WTC11 (cell line): ENCODE measurements around the gene ZNF646. TPM values are rescaled to one million over a fixed set of nuclear protein-coding genes. Genes with fewer than 3 reads are reported as not detected.

Experiments used
- ATAC-seq: fragments of 200-7000 bp; cut with Tn5 transposase; 2 replicates; pipeline ENCODE4 v1.10.0; 2021; ENCODE audit warnings: mild to moderate bottlenecking, moderate library complexity
- CTCF ChIA-PET: fragments of 300-600 bp; sonication (Branson Sonifier 250); formaldehyde crosslinking; loops from one replicate; lab custom pipeline; 2021; ENCODE audit warnings: antibody characterized with exemption; lab: Charles Lee
- POLR2A ChIA-PET: fragments of 350-600 bp; sonication (Branson Sonifier 250); formaldehyde crosslinking; loops from one replicate; lab custom pipeline; 2021; ENCODE audit warnings: antibody characterized with exemption; lab: Charles Lee
- DNase-seq: peaks from one replicate; pipeline ENCODE4 v3.0.0; 2021; ENCODE audit warnings: low spot score
- H3K27ac Mint-ChIP-seq: 2 replicates; pipeline ENCODE4 v1.8.0; 2021; ENCODE audit warnings: mixed read lengths
- H3K27me3 Mint-ChIP-seq: 2 replicates; pipeline ENCODE4 v1.8.0; 2021; ENCODE audit warnings: low read depth, mild to moderate bottlenecking, moderate library complexity, mixed read lengths
- H3K36me3 Mint-ChIP-seq: 2 replicates; pipeline ENCODE4 v1.8.0; 2021; ENCODE audit warnings: mixed read lengths
- H3K4me1 Mint-ChIP-seq: 2 replicates; pipeline ENCODE4 v1.8.0; 2022; ENCODE audit warnings: mixed read lengths
- H3K4me3 Mint-ChIP-seq: 2 replicates; pipeline ENCODE4 v1.8.0; 2021; ENCODE audit warnings: mild to moderate bottlenecking, moderate library complexity, mixed read lengths
- H3K9me3 Mint-ChIP-seq: 2 replicates; pipeline ENCODE4 v1.8.0; 2021; ENCODE audit warnings: mixed read lengths
- ATF1 ChIP-seq: sonication (generic); formaldehyde crosslinking; IDR thresholded peaks from 2 replicates; pipeline ENCODE4 v1.8.1; 2023; ENCODE audit warnings: mild to moderate bottlenecking, moderate library complexity, missing genetic modification reagents
- CREB1 ChIP-seq: sonication (generic); formaldehyde crosslinking; IDR thresholded peaks from 2 replicates; pipeline ENCODE4 v1.8.0; 2023; ENCODE audit warnings: mild to moderate bottlenecking, missing genetic modification reagents
- CREM ChIP-seq: sonication (generic); formaldehyde crosslinking; IDR thresholded peaks from 2 replicates; pipeline ENCODE4 v1.8.1; 2022; ENCODE audit warnings: mild to moderate bottlenecking, missing genetic modification reagents, moderate library complexity
- MYBL2 ChIP-seq: sonication (generic); formaldehyde crosslinking; IDR thresholded peaks from 2 replicates; pipeline ENCODE4 v1.8.1; 2023; ENCODE audit warnings: mild to moderate bottlenecking, moderate library complexity, missing genetic modification reagents
- PRRX2 ChIP-seq: fragments of 250-450 bp; sonication (Bioruptor Pico); IDR thresholded peaks from 2 replicates; pipeline ENCODE4 v1.8.0; 2021; ENCODE audit warnings: mild to moderate bottlenecking
- RORB ChIP-seq: fragments of 250-450 bp; sonication (Bioruptor Pico); IDR thresholded peaks from 2 replicates; pipeline ENCODE4 v1.9.0; 2021; ENCODE audit warnings: mild to moderate bottlenecking
- SMAD3 ChIP-seq: sonication (generic); formaldehyde crosslinking; IDR thresholded peaks from 2 replicates; pipeline ENCODE4 v1.8.0; 2022; ENCODE audit warnings: missing genetic modification reagents, mild to moderate bottlenecking, borderline replicate concordance
- TEAD1 ChIP-seq: sonication (generic); formaldehyde crosslinking; IDR thresholded peaks from 2 replicates; pipeline ENCODE4 v1.8.0; 2022; ENCODE audit warnings: mild to moderate bottlenecking, missing genetic modification reagents
- total RNA-seq: library from RNA; stranded (reverse); gene quantifications from 3 replicates; pipeline ENCODE4 v1.2.3, GENCODE V29; 2021
- TF ChIP-seq, protein P1 (sequence below): sonication (generic); formaldehyde crosslinking; IDR thresholded peaks from 2 replicates; pipeline ENCODE4 v1.8.0; 2023; ENCODE audit warnings: missing genetic modification reagents, mild to moderate bottlenecking, borderline replicate concordance
- TF ChIP-seq, protein P2 (sequence below): sonication (generic); formaldehyde crosslinking; IDR thresholded peaks from 2 replicates; pipeline ENCODE4 v1.8.1; 2022; ENCODE audit warnings: low read depth, mild to moderate bottlenecking, moderate library complexity, missing genetic modification reagents, borderline replicate concordance
- TF ChIP-seq, protein P3 (sequence below): fragments of 250-450 bp; sonication (Bioruptor Pico); IDR thresholded peaks from 2 replicates; pipeline ENCODE4 v1.8.0; 2021; ENCODE audit warnings: mild to moderate bottlenecking
- TF ChIP-seq, protein P4 (sequence below): fragments of 250-450 bp; sonication (Bioruptor Pico); IDR thresholded peaks from 2 replicates; pipeline ENCODE4 v2.1.2; 2022; ENCODE audit warnings: mild to moderate bottlenecking, moderate library complexity
- TF ChIP-seq, protein P5 (sequence below): sonication (generic); formaldehyde crosslinking; IDR thresholded peaks from 2 replicates; pipeline ENCODE4 v1.8.1; 2023; ENCODE audit warnings: mild to moderate bottlenecking, moderate library complexity, missing genetic modification reagents
- TF ChIP-seq, protein P6 (sequence below): sonication (generic); formaldehyde crosslinking; IDR thresholded peaks from 2 replicates; pipeline ENCODE4 v1.8.1; 2023; ENCODE audit warnings: mild to moderate bottlenecking, missing genetic modification reagents

Gene ZNF646
- total RNA-seq, 1 experiment from 2014 or later = 29.3 TPM

DNA sequence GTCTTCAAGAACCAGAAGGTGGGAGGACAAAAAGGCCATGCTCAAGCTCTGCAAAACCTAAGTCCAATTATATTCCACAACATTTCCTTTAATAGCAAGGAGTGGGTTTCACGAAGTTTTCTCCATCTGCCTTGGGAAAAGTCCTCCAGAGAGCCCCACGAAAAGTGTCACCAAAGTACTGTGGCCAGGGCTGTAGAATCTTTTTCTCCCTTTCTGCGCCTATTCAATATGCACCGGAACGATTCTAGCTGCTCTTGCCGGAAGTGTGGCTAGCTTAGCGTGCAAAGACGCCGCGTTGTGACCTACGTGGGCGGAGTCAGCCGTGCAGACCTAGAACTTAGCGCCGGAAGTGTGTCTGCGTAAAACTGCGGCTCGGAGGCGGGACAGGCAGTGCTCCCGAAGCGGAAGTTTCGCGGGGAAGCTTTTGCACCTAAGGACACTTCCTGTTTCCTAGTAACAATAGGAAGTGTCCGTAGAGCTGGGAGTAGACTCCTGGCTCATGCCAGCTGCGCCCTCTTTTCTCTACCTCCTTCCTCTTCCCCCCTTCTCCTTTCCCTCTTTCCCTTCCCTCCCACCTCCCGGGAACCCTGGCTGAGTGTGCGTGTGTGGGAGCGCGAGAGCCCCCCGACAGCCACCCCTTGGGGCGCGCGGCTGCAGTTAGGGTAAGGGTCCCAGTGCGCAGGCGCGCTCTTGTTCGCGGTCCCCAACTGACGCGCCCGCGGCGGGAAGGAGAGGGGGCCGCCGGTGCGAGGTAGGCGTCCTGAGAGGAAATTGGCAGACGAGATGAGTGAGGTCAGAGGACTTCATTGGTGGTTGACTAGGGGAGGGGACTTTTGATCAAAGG is at the start of gene ZNF646, which contains the start of gene ZNF668 (continued):
- TF ChIP-seq, protein P1, sequence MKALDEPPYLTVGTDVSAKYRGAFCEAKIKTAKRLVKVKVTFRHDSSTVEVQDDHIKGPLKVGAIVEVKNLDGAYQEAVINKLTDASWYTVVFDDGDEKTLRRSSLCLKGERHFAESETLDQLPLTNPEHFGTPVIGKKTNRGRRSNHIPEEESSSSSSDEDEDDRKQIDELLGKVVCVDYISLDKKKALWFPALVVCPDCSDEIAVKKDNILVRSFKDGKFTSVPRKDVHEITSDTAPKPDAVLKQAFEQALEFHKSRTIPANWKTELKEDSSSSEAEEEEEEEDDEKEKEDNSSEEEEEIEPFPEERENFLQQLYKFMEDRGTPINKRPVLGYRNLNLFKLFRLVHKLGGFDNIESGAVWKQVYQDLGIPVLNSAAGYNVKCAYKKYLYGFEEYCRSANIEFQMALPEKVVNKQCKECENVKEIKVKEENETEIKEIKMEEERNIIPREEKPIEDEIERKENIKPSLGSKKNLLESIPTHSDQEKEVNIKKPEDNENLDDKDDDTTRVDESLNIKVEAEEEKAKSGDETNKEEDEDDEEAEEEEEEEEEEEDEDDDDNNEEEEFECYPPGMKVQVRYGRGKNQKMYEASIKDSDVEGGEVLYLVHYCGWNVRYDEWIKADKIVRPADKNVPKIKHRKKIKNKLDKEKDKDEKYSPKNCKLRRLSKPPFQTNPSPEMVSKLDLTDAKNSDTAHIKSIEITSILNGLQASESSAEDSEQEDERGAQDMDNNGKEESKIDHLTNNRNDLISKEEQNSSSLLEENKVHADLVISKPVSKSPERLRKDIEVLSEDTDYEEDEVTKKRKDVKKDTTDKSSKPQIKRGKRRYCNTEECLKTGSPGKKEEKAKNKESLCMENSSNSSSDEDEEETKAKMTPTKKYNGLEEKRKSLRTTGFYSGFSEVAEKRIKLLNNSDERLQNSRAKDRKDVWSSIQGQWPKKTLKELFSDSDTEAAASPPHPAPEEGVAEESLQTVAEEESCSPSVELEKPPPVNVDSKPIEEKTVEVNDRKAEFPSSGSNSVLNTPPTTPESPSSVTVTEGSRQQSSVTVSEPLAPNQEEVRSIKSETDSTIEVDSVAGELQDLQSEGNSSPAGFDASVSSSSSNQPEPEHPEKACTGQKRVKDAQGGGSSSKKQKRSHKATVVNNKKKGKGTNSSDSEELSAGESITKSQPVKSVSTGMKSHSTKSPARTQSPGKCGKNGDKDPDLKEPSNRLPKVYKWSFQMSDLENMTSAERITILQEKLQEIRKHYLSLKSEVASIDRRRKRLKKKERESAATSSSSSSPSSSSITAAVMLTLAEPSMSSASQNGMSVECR (CRISPR knock-in tag) = no peak
- TF ChIP-seq, protein P2, sequence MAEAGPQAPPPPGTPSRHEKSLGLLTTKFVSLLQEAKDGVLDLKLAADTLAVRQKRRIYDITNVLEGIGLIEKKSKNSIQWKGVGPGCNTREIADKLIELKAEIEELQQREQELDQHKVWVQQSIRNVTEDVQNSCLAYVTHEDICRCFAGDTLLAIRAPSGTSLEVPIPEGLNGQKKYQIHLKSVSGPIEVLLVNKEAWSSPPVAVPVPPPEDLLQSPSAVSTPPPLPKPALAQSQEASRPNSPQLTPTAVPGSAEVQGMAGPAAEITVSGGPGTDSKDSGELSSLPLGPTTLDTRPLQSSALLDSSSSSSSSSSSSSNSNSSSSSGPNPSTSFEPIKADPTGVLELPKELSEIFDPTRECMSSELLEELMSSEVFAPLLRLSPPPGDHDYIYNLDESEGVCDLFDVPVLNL (CRISPR knock-in tag) = no peak
- TF ChIP-seq, protein P3, sequence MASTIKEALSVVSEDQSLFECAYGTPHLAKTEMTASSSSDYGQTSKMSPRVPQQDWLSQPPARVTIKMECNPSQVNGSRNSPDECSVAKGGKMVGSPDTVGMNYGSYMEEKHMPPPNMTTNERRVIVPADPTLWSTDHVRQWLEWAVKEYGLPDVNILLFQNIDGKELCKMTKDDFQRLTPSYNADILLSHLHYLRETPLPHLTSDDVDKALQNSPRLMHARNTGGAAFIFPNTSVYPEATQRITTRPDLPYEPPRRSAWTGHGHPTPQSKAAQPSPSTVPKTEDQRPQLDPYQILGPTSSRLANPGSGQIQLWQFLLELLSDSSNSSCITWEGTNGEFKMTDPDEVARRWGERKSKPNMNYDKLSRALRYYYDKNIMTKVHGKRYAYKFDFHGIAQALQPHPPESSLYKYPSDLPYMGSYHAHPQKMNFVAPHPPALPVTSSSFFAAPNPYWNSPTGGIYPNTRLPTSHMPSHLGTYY (CRISPR knock-in tag) = no peak
- TF ChIP-seq, protein P4, sequence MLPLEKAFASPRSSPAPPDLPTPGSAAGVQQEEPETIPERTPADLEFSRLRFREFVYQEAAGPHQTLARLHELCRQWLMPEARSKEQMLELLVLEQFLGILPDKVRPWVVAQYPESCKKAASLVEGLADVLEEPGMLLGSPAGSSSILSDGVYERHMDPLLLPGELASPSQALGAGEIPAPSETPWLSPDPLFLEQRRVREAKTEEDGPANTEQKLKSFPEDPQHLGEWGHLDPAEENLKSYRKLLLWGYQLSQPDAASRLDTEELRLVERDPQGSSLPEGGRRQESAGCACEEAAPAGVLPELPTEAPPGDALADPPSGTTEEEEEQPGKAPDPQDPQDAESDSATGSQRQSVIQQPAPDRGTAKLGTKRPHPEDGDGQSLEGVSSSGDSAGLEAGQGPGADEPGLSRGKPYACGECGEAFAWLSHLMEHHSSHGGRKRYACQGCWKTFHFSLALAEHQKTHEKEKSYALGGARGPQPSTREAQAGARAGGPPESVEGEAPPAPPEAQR (CRISPR knock-in tag) = no peak
- TF ChIP-seq, protein P5, sequence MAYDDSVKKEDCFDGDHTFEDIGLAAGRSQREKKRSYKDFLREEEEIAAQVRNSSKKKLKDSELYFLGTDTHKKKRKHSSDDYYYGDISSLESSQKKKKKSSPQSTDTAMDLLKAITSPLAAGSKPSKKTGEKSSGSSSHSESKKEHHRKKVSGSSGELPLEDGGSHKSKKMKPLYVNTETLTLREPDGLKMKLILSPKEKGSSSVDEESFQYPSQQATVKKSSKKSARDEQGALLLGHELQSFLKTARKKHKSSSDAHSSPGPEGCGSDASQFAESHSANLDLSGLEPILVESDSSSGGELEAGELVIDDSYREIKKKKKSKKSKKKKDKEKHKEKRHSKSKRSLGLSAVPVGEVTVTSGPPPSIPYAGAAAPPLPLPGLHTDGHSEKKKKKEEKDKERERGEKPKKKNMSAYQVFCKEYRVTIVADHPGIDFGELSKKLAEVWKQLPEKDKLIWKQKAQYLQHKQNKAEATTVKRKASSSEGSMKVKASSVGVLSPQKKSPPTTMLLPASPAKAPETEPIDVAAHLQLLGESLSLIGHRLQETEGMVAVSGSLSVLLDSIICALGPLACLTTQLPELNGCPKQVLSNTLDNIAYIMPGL (CRISPR knock-in tag) = peak; percentile 40; the same call in 1 of the 2 replicates
- TF ChIP-seq MYBL2 (CRISPR knock-in tag) = no peak
- TF ChIP-seq ATF1 = no peak
- no peak for TF ChIP-seq PRRX2 (CRISPR knock-in tag)
- no peak for TF ChIP-seq CREB1 (CRISPR knock-in tag)
- TF ChIP-seq SMAD3 (CRISPR knock-in tag) = peak; percentile 64; the same call in 1 of the 2 replicates

DNA sequence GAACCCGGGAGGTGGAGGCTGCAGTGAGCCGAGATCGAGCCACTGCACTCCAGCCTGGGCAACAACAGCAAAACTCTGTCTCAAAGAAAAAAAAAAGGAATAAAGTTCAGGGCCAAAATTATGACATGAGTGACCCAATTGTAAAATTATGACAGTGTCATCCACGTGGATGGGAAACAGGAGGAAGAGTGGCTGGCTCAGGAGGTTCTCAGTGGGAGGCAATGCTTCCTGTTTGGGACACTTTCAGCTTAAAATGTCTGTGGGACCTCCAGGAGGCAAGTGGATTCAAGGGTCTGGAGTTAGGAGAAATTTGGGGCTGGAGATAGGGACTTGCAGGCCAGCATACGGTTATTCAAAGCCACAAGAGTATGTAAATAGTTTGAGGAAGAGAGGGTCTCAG is 48.9 kb upstream of the ZNF646 start:
- no peak for DNase-seq

More for the DNA sequence above, 48.9 kb upstream of the ZNF646 start:
- peak overlapping the region; percentile 45; the same call in 1 of the 2 replicates for H3K27ac Mint-ChIP-seq
- no peak overlapping the region for H3K4me3 Mint-ChIP-seq
- ChIA-PET CTCF (interaction anchor here (0.7 kb wide), 1 partner anchor 10 kb away, joined by 3 read pairs; no protein-coding TSS in a partner anchor), POLR2A (no interaction called here)
- H3K27me3 Mint-ChIP-seq = no peaks in the 10 kb centered on the region; the same call in 1 of the 2 replicates
- H3K9me3 Mint-ChIP-seq = no peaks in the 10 kb centered on the region
- H3K36me3 Mint-ChIP-seq = no peaks in the 10 kb centered on the region
- H3K4me1 Mint-ChIP-seq = peaks cover 4% of the 10 kb centered on the region; the same call in 1 of the 2 replicates
- TF ChIP-seq TEAD1 (CRISPR knock-in tag) (no peak), RORB (CRISPR knock-in tag) (no peak), CREM (no peak)
- TF ChIP-seq, protein P6, sequence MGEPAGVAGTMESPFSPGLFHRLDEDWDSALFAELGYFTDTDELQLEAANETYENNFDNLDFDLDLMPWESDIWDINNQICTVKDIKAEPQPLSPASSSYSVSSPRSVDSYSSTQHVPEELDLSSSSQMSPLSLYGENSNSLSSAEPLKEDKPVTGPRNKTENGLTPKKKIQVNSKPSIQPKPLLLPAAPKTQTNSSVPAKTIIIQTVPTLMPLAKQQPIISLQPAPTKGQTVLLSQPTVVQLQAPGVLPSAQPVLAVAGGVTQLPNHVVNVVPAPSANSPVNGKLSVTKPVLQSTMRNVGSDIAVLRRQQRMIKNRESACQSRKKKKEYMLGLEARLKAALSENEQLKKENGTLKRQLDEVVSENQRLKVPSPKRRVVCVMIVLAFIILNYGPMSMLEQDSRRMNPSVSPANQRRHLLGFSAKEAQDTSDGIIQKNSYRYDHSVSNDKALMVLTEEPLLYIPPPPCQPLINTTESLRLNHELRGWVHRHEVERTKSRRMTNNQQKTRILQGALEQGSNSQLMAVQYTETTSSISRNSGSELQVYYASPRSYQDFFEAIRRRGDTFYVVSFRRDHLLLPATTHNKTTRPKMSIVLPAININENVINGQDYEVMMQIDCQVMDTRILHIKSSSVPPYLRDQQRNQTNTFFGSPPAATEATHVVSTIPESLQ (CRISPR knock-in tag) = no peak
- no peak for ATAC-seq
